Kidney glomerular epithelial cell (primary cell): ENCODE measurements around the gene INPP4B.
"Not testable (repeated sequence)": the region's sequence is repeated elsewhere in the genome, so short reads cannot be mapped to it uniquely, and the experiment has no call there.

Experiments used
- DNase-seq: peaks from one replicate; lab custom pipeline; 2025; lab: John Stamatoyannopoulos, UW

Gene INPP4B

DNA sequence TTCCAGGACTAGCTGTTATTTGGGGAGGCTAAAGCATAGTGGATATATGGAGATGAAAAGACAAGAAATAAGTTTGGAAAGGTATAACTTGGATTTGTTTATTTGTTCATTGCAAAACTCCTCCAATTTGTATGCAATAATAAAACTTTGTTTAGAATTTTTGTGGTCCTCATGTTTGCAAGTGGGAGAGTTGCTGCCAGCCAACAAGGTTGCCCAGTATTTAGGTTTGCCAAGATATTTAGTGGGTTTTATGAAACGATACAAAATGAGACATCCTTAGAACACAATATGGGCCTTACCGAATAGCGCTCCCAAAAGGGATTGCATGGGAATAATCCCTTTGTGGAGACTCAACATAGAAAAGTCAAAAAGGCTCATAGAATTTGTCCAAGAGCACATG is 162.1 kb downstream of the INPP4B start:
- no peak for DNase-seq

DNA sequence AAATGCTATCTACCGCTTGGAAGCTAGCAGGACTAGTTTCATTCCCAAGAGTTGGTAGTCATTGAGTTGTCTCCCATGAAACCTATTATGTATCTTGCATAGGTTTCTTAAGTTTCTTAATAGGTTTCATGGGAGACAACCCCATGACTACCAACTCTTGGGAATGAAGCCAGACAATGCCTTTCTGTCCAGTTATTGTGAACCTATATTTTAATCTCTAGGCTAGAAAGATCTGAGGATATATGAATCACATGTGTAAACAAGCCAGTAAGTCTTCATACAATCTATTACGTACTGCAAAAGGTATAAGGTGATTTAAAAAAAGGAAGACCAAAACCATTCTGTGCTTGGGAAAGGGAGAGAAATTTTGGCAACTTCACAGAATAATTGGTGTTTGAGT is 162.6 kb downstream of the INPP4B start:
- DNase-seq: no peak

DNA sequence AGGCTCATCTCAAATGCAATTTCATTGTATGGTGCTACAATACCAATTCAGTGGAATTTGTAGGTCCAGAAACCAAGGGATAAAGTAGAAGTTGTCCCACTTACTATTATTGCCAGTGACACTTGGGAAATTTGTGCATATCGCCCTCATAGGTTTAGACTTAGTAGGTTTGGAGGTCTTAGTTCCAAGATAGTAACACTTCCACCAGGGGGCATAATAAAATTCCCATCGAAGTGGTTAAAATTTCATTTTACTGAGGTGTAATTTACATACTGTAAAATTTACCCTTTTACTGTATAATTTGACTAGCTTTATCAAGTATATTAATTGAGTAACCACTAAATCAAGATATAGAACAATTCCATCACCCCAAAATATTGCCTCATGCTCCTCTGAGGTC is 174.6 kb downstream of the INPP4B start:
- no peak for DNase-seq

DNA sequence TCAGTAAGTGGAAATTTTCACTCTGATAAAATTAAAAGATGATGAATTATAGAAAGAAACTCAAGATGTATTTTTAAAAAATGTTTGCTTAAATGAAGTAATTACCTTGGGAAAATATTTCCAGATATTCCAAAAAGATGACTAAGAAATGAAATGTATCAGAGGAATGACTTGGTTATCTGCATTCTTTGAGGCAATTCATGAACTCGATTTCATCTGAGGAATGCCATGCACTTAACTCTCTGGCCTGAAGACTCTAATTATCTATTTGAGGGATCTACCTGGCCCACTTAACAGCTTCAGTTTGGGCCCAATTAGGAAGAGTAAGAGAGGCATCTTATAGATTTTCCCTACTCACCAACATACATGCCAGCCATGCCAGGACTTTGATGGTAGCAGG is 182.3 kb downstream of the INPP4B start:
- DNase-seq: no peak

DNA sequence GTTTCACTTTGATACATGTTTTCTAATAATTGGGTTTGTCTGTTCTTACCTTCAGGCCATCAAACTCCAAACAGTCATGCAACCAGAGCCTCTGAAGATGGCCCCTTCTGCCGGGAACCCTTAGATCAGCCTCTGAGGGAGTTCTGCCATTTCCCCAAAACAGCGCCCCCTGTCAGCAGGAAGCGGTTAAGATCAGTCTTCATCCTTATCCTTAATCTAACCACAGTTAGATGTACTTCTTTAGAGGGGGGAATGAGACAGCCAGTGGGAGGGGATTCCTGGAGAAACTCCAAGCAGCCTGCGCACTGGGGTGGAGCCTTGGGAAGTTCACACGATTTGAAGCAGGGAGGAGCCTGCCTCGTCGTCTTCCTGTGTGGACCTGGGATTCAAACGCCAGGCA is 185.4 kb downstream of the INPP4B start:
- DNase-seq: no peak

DNA sequence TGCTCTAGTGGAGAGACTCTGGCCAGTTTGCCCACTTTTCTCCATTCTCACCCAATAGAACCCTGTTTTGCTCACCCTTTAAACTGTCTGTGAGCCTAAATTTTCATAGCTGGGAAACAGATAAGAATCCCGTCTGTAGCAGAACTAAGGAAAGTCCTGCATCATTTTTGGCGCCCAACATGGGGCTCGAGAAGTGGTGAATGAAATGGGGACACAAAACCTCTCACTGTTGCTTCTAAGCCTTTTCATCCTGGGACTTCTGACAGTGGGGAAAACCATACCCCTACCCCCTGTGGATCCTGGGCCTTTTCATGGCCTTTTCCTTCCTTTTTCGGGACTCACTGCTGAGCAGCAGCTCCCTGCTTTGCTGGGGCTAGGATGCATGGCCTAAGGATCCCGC is 189.9 kb downstream of the INPP4B start:
- no peak for DNase-seq

DNA sequence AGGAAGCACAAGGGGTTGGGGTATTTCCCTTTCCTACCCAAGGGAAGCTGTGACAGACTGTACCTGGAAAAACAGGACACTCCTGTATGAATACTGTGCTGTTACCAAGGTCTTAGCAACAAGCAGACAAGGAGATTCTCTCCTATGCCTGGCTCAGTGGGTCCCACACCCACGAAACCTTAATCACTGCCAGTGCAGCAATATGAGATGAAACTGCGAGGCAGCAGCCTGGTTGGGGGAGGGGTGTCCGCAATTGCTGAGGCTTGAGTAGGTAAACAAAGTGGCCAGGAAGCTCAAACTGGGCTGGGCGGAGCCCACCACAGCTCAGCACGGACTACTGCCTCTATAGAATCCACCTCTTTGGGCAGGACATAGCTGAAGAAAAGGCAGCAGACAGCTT is 197.7 kb downstream of the INPP4B start:
- no peak for DNase-seq

DNA sequence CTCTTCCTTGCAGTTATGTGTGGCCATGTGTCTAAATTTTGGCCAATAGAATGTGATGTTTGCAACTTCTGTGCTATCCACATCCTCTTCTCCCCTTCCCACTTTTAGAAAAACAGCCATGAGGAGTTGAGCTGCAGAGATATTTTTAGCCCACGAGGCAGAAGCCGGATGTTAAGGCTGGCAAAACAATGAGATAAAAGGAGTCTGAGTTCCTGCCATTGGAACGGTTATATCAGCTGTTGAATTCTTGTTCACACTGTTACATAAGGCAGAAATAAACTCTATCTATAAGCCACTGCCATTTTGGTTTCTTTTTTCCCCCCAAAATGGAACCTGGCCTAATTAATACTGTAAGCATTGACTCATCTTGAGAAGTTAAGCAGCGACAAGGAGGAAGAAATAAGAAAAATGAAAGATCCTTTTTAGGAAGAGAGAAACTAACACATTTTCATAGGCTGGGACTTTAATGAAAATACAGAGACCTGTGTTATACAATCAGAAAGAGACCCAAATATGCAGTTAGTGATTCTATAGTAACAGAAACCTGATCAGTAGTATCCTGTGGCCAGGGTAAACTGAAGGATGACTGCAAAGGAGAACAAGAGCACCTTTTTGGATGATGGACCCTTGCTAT is 200.5 kb downstream of the INPP4B start:
- no peak for DNase-seq

DNA sequence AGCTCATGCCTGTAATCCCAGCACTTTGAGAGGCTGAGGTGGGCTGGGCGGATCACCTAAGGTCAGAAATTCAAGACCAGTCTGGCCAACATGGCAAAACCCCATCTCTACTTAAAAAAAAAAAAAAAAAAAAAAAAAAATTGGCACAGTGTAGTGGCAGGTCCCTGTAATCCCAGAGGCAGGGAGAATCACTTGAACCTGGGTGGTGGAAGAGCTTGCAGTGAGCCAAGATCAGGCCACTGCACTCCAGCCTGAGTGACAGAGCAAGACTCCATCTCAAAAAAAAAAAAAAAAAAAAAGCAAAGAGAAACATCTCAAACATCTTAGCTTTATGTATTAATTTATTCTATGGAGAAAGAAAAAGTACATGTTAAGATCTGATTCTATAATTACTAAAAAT is 201.5 kb downstream of the INPP4B start:
- DNase-seq: not testable (repeated sequence)

DNA sequence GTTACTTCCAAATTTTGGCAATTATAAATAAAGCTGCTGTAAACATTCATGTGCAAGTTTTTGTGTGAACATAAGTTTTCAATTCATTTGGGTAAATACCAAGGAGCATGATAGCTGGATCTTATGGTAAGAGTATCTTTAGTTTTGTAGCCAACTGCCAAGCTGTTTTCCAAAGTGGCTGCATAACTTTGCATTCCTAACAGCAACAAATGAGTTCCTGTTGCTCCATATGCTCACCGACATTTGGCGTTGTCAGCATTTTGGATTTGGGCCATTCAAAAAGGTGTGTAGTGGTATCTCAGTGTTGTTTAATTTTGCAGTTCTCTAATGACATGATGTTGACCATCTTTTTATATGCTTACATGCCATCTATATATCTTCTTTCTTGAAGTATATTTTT is 208.5 kb downstream of the INPP4B start:
- DNase-seq: no peak

DNA sequence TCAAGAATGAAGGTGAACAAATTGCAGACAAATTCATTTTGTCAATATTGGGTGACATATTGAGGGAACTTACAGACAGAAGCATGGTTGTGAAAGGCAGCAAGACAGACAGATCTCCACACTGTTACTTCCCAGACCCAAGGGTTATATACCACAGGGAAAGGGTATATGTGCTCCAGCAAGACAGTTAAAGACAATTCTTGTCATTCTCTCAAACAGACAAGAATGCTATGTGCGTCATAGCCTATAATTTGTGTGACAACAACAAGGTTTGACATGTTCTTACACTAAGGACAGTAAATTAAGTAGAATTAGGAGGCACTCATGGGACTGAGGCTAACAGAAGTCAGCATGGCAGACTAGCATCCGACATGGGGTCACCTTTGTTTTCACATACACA is 214.3 kb downstream of the INPP4B start:
- DNase-seq: no peak

DNA sequence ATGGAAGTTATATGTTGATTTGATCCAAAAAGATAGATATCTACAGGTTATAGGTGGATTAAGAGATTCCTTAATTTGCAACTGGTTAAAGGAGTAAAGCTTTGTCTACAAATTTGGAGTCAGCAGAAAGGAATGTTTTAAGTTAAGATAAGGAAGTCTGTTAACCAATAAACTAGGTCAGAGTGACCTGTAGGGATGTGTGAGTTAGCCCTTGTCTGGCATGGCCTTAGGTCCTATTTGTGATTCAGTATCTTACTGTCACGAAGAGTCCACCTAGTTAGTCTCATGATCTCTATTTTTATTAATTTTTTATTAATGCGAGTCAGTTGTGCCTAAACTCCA is 230.8 kb downstream of the INPP4B start:
- DNase-seq: peak; percentile 5

DNA sequence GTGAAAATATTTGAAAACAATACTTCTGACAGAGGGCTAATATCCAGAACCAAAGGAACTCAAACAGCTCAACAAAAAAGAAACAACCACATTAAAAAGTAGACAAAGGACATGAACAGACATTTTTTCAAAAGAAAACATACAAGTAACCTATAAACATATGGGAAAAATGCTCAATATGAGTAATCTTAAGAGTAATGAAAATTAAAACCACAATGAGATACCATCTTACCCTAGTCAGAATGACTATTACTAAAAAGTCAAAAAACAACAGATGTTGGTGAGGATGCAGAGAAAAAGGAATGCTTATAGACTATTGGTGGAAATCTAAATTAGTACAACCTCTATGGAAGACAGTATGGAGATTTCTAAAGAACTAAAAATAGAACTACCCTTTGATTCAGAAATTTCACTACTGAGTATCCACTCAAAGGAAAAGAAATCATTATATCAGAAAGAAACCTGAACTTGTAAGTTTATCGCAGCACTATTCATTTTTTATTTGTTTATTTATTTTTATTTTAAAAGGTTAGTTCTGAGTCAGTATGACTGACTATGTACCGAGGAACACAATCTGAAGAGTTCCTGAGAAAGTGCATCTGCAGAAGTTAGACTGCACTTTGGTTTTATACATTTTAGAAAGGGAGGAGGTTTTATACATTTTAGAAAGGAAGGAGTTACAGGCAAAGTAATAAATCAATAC is 231.3 kb downstream of the INPP4B start:
- DNase-seq: no peak

DNA sequence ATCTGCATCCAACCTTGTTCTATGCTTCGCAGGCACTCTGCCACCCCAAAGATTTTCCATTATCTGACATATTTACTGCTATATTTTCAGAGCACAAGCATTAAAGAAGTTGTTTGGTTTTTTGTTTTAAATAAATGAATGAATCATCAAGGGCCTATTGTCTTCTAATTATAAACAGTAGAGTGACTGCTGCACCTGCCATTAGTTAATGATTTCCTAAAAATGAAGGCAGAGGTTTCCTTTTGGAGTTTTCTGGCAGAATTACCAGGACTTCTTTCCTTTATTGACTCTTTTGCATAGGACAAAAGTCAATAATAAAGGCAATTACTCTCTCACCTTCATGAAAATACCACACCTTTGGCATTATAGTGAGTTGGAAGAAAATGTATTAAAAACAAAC is 238.1 kb downstream of the INPP4B start:
- no peak for DNase-seq

DNA sequence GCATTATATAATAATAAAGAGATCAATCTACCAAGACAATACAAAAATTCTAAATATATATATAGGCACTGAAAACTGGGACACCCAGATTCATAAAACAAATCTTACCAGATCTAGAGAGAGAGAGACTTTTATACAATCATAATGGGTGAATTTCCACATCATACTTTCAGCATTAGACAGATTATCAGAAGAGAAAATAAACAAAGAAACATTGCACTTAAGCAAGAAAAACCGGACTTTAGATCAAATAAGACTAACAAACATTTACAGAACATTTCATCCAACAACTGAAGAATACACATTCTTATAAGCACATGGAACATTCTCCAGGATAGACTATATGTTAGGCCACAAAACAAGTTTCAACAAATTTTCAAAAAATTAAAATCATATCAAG is 245.1 kb downstream of the INPP4B start:
- DNase-seq: no peak

DNA sequence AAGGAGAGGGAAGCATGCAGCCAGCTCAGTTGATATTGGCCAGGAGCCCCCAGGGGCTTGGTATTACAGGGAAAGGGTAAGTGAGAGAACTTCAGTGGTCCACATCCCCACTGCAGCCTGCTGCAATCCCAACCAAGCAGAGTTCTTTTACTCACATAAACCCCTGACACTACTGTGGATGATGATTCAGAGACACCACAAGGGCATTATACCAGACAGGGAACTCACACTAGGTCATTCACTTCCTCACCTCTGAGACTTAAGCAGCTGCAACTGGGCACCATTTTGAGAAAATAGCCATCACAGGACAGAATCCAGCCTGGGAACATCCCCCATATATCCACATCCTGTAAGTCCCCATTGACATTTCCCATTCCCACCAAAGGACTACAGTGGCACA is 248.0 kb downstream of the INPP4B start:
- no peak for DNase-seq

DNA sequence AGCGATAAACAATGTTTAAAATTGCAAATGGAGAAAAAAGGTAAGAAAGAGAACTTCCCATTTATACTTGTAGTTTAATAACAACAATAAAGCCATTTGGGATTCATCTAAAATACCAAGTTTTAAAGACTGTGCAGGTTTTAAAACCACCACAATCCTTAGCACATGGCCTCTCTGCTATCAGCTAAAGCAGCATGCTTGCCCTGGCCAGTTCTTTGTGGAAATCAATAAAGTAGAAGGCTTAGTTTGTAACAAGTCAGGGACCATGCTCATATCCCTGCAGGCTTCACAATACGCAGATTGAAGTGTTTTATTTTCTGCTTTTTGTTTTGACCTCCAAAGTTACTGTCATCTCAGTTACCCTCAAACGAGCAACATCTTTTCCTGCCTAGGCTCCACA is 249.5 kb downstream of the INPP4B start:
- DNase-seq: no peak

DNA sequence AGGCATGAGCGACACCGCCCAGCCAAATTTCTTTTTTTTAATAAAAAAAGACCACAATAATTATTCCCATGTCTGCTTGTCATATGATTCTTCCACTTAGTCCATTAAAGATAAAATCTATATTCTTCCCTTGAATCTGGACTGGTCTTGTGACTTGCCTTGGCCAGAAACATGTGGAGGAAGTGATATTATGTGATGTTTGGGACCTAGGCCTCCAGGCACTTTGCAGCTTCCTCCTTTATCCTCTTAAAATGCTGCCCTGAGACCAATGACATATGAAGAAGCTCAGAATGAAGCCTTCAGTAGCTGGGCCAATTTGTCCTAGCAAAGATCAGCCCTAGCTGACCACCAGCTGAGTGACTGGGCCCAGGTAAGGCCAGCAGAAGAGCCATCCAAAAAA is 250.0 kb downstream of the INPP4B start:
- DNase-seq: no peak

DNA sequence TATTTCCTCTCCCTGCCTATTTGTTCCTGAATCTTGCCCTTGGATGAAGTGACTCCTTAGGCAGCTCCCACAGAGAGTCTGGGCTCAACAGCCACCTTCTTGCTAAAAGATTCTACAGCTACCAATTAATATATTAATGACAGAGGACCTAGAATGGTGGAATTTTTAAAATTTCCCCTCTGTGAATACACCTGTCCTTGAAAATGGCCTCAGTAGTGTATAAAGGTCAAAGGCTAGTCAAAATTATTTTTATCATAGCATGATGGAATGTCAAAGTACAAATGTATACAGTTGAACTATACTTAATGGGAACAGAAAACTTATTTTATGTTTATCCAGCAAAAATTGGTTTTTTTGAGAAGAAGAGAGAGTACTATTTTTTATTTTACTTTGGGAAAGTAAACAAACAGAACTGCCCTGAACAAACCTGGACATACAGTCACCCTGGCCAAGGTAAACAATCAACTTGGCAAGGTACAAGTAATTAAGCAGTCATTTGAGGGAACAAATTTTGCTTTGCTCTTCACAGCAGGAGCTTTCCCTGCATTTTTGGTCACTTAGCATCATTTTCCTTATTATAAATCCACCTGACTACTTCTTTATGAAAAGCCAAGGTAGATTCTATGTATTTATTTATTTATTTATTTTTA is 250.8 kb downstream of the INPP4B start:
- DNase-seq: no peak

DNA sequence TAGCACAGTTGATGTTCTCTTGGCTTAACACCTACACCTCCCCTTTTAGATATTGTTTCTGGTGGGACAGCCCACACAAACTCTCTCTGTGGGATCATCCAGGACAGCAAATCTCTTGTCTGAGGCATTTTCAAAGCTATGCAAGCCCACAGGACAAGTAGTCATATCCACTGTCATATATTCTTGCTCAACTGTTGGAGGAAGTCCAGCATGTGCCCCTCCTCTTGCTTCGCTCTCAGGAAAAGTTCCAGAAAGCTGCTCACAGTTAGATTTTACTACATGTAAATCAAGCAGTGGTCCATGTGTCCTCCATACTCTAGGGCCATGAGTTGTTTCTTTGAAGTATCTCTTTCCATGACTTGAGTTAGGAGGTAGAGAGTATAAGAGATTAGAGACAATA is 260.7 kb downstream of the INPP4B start:
- no peak for DNase-seq

DNA sequence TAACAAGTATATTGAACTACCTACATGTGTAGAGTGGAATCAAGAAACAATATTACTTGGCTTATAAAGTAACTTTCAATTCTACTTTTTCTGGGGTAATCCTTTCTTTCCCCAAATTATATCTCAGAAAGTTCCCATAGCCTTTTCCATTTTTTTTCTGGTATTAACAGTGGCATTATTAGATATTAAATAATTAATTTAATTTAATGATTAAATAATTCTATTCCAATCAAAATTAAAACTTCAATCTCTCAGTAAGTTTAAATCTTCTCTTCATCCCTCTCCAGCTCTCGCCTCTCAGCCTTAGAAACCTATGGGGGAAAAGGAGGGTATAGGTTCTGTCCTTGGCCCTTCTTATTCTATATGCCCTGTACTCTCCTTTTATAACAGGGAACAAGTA is 262.4 kb downstream of the INPP4B start:
- DNase-seq: no peak

DNA sequence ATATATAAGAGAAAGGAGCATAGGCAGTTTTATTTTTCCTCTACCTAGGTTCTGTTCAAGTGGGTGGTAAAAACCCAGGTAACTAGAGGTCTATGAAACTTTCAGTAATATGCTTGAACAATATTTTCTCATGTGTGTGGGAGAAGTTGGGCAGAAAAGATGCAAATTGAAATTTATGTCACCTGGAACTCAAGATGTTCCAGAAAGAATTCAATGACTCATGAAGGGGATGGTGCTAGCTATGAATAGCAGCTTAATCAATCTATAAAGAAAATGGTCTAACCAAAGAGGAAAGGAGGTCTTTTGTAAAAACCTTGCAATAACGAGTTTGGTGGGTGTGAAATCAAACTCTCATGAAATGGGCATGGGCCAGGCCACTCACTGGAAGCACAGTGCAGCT is 263.8 kb downstream of the INPP4B start:
- DNase-seq: no peak

DNA sequence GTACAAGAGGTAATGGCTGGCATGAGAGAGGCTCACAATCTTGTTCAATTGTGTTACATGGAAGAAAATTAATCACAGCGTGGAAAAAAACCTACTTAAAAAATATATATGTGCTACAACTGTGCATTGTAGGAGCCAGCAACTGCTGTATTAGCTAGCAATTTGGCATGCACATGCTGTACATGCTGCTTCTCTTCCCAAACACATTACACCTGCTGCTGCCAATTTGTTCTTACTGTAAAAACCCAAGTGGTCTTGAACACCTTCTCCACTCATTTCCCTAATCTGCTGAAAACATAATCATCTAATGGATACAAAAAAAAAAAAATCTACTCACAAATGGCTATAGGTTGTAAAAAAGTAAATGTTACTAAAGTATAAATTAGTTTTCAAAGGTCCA is 264.2 kb downstream of the INPP4B start:
- DNase-seq: no peak

DNA sequence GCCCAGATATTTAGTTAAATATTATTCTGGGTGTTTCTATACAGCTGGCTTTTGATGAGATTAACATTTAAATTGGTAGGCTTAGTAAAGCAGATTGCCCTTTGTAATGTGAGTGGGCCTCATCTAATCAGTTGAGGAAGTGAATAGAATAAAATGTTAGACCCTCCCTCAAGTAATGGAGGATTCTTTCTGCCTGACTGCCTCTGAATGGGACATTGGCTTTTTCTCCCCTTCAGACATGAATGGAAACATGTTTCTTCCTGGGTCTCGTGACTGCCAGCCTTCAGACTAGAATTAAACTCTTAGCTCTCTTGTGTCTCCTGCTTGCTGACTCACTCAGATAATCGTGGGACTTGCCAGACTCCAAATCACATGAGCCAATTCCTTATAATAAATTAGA is 266.7 kb downstream of the INPP4B start:
- DNase-seq: no peak
